Caco-2 (cell line): ENCODE data around the gene APOA1. TPM values are rescaled to one million over a fixed set of nuclear protein-coding genes. Genes with fewer than 3 reads are reported as not detected.

Experiments
- BruUV-seq: library from RNA; stranded (reverse); fragments of 400-500 nt; replicated peaks from 2 replicates; lab custom pipeline; 2021; lab: Mats Ljungman, UMichigan
- CTCF ChIA-PET: fragments of 300-600 bp; sonication (Branson Sonifier 250); formaldehyde crosslinking; loops from one replicate; lab custom pipeline; 2022; ENCODE audit warnings: antibody characterized with exemption; lab: Charles Lee
- POLR2A ChIA-PET: fragments of 300-600 bp; sonication (Branson Sonifier 250); formaldehyde crosslinking; loops from one replicate; lab custom pipeline; 2022; ENCODE audit warnings: antibody characterized with exemption; lab: Charles Lee
- DNase-seq, 2 experiments: peaks; one replicate each; pipeline versions ENCODE4 v3.0.0 to v3.0.0-alpha.2; 2020 to 2022
- H3K27me3 ChIP-seq: replicated peaks from 2 replicates; pipeline ENCODE4 v1.6.0; 2011; ENCODE audit warnings: low read length; ENCODE audit not compliant: control insufficient read depth, insufficient read depth
- H3K36me3 ChIP-seq: 2 replicates; pipeline ENCODE4 v1.5.1; 2011; ENCODE audit warnings: low read length; ENCODE audit not compliant: control insufficient read depth, insufficient read depth
- H3K4me1 ChIP-seq: fragments of 250-450 bp; sonication (Bioruptor Pico); 2 replicates; pipeline ENCODE4 v1.5.1; 2020; ENCODE audit warnings: mild to moderate bottlenecking
- H3K4me3 ChIP-seq: 2 replicates; pipeline ENCODE4 v1.5.1; 2011; ENCODE audit warnings: low read depth, mild to moderate bottlenecking, control low read depth, low read length
- H3K9me3 ChIP-seq: fragments of 250-450 bp; sonication (Bioruptor Pico); 2 replicates; pipeline ENCODE4 v1.5.1; 2020; ENCODE audit warnings: mild to moderate bottlenecking, moderate library complexity
- H3K27ac Mint-ChIP-seq: one replicate; pipeline ENCODE4 v1.8.0; 2022; ENCODE audit warnings: mixed read lengths; ENCODE audit not compliant: unreplicated experiment
- H3K27me3 Mint-ChIP-seq: one replicate; pipeline ENCODE4 v1.8.0; 2022; ENCODE audit warnings: mixed read lengths; ENCODE audit not compliant: insufficient read depth, unreplicated experiment
- H3K36me3 Mint-ChIP-seq: one replicate; pipeline ENCODE4 v1.8.0; 2022; ENCODE audit warnings: mild to moderate bottlenecking, mixed read lengths; ENCODE audit not compliant: insufficient read depth, unreplicated experiment
- H3K4me1 Mint-ChIP-seq: one replicate; pipeline ENCODE4 v1.8.0; 2022; ENCODE audit warnings: low read depth, mixed read lengths; ENCODE audit not compliant: unreplicated experiment
- H3K4me3 Mint-ChIP-seq: one replicate; pipeline ENCODE4 v1.8.0; 2022; ENCODE audit warnings: mild to moderate bottlenecking, moderate library complexity, mixed read lengths; ENCODE audit not compliant: unreplicated experiment
- H3K9me3 Mint-ChIP-seq: one replicate; pipeline ENCODE4 v1.8.0; 2022; ENCODE audit warnings: mixed read lengths; ENCODE audit not compliant: unreplicated experiment
- CTCF ChIP-seq, 2 experiments: fragments of 200-600 bp in 1 of 2; IDR thresholded peaks; 1 replicate in 1 of 2; 2 replicates in 1 of 2; pipeline versions ENCODE4 v1.5.1 to v1.8.0; 2011 to 2022; ENCODE audit warnings: antibody characterized with exemption in 1 of 2, control low read depth in 1 of 2, inconsistent platforms in 1 of 2, low read depth in 1 of 2, low read length in 1 of 2, mild to moderate bottlenecking in 1 of 2, moderate library complexity in 1 of 2; ENCODE audit not compliant: insufficient read depth in 1 of 2, severe bottlenecking in 1 of 2, unreplicated experiment in 1 of 2
- intact Hi-C: fragments of 100-400 bp; cut with micrococcal nuclease; formaldehyde crosslinking; loops from one replicate; pipeline ENCODE4 v1.10.0; 2022; ENCODE audit not compliant: unreplicated experiment
- total RNA-seq: library from RNA; stranded (reverse); gene quantifications from 2 replicates; pipeline ENCODE4 v1.2.3, GENCODE V29; 2022

APOA1 gene
- total RNA-seq, 1 experiment from 2014 or later: 913 TPM

DNA sequence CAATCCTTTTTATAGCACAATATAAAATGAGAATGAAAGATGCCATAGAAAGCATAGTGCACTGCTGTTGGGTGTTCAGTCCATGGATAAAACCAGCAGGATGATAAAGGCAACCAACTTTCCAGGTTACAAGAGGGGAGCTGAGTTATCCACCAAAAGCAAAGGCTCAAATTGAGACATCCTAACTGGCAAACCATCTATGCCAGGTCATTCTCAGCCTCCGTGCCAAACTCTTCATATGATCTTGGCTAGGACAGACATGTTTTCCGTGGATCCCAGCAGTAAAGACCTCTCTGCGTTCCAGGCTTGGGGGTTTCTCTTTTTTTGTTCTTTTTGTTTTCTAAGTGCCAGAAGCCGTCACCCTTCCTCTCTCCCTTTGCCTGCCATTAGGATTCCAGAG, 7.3 kb upstream of the APOA1 start:
- H3K27ac Mint-ChIP-seq: peak overlapping the region; percentile 1
- peaks cover 53% of the 10 kb centered on the region for H3K36me3 Mint-ChIP-seq
- POLR2A ChIA-PET: no interaction called here

GRCh38 chr11:116843661-116844060, 6.2 kb upstream of the APOA1 start:
- ChIA-PET CTCF (interaction anchor here (1.2 to 1.4 kb wide), 2 partner anchors 53 to 56 kb away, joined by 6 to 15 read pairs; partner anchors contain the start of genes APOA5 and ZPR1), POLR2A (interaction anchor here (1.1 kb wide), 1 partner anchor 56 kb away, joined by 6 read pairs; the partner anchor contains the start of gene ZPR1)
- no peak for TF ChIP-seq CTCF (IDR thresholded peaks at IDR 0.05; ENCODE audit: insufficient read depth in 1 of 2, low read depth in 1 of 2, low read length in 1 of 2, severe bottlenecking in 1 of 2, unreplicated experiment in 1 of 2)
- BruUV-seq: no TSS peak
- DNase-seq: no peak
- Mint-ChIP-seq H3K27me3 (no peaks in the 10 kb centered on the region), H3K4me3 (no peak overlapping the region), H3K4me1 (peaks cover 37% of the 10 kb centered on the region), H3K27ac (peak overlapping the region; percentile 93), H3K9me3 (no peaks in the 10 kb centered on the region), H3K36me3 (peaks cover 53% of the 10 kb centered on the region)
- Histone ChIP-seq H3K27me3 (no peaks in the 10 kb centered on the region), H3K4me3 (no peak overlapping the region), H3K36me3 (peaks cover 11% of the 10 kb centered on the region), H3K4me1 (peaks cover 53% of the 10 kb centered on the region), H3K9me3 (no peaks in the 10 kb centered on the region)
- intact Hi-C loops: loop anchor here (2.0 kb wide), 2 partner anchors 15 to 33 kb away; partner anchors contain the start of gene APOC3

More for the DNA sequence above, 7.3 kb upstream of the APOA1 start:
- CTCF ChIA-PET: no interaction called here
- intact Hi-C loops: no loop called here
- peaks cover 11% of the 10 kb centered on the region for H3K36me3 ChIP-seq
- DNase-seq: no peak
- no peak overlapping the region for H3K4me3 Mint-ChIP-seq
- peaks cover 32% of the 10 kb centered on the region for H3K4me1 Mint-ChIP-seq
- no peaks in the 10 kb centered on the region for H3K9me3 Mint-ChIP-seq
- H3K27me3 Mint-ChIP-seq: no peaks in the 10 kb centered on the region
- H3K4me3 ChIP-seq: no peak overlapping the region
- no peaks in the 10 kb centered on the region for H3K27me3 ChIP-seq
- no peak for TF ChIP-seq CTCF (IDR thresholded peaks at IDR 0.05; ENCODE audit: insufficient read depth in 1 of 2, low read depth in 1 of 2, low read length in 1 of 2, severe bottlenecking in 1 of 2, unreplicated experiment in 1 of 2)
- no TSS peak for BruUV-seq
- peaks cover 42% of the 10 kb centered on the region for H3K4me1 ChIP-seq
- H3K9me3 ChIP-seq: no peaks in the 10 kb centered on the region

DNA sequence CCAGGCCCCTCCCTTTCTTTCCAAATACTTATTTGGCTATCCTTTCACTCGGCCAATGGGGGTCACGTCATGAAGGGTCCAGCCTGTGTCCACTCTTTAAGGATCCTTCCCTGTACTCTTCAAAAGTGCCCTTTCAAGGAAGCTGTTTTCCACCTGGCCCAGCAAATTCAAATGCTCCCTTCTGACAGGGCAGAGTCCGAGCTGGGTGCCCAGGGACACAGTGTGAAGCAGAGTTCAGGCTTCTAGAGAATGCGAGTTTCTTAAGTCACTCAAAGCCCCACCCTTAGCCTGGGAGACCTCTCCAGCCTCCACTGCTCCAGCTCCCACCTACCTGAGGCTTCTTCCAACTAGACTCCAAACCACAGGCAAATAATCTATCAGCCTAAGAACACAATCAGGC, 5.5 kb upstream of the APOA1 start:
- no peaks in the 10 kb centered on the region for H3K27me3 ChIP-seq
- H3K4me1 ChIP-seq: peaks cover 61% of the 10 kb centered on the region
- CTCF ChIA-PET: interaction anchor here (1.0 to 1.4 kb wide), 4 partner anchors 14 to 55 kb away, joined by 3 to 15 read pairs (median 5); partner anchors contain the start of genes APOA5, APOC3 and ZPR1
- peak; percentile 79 to 95 for DNase-seq
- BruUV-seq: no TSS peak
- intact Hi-C loops: loop anchor here (2.0 kb wide), 2 partner anchors 14 to 34 kb away; partner anchors contain the start of gene APOC3
- POLR2A ChIA-PET: interaction anchor here (0.9 to 1.1 kb wide), 3 partner anchors 35 to 255 kb away, joined by 3 to 6 read pairs (median 3); partner anchors contain the start of genes SIK3 and ZPR1
- no peaks in the 10 kb centered on the region for H3K9me3 Mint-ChIP-seq
- H3K27me3 Mint-ChIP-seq: no peaks in the 10 kb centered on the region
- TF ChIP-seq CTCF (IDR thresholded peaks at IDR 0.05; ENCODE audit: insufficient read depth in 1 of 2, low read depth in 1 of 2, low read length in 1 of 2, severe bottlenecking in 1 of 2, unreplicated experiment in 1 of 2): no peak
- peaks cover 53% of the 10 kb centered on the region for H3K36me3 Mint-ChIP-seq
- no peaks in the 10 kb centered on the region for H3K9me3 ChIP-seq
- peaks cover 45% of the 10 kb centered on the region for H3K4me1 Mint-ChIP-seq
- H3K36me3 ChIP-seq: peaks cover 11% of the 10 kb centered on the region
- peak overlapping the region; percentile 50 for H3K4me3 Mint-ChIP-seq
- H3K27ac Mint-ChIP-seq: peak overlapping the region; percentile 93
- no peak overlapping the region for H3K4me3 ChIP-seq
